Keratinocyte (primary cell): ENCODE measurements around the gene ADGRV1. TPM values are rescaled to one million over a fixed set of nuclear protein-coding genes. Genes with fewer than 3 reads are reported as not detected.

Experiments used
- DNase-seq: peaks from one replicate; pipeline ENCODE4 v3.0.0-alpha.2; 2011; ENCODE audit warnings: low read depth, missing footprints, low spot score
- FAIRE-seq: peaks from 2 replicates; lab custom pipeline; 2011; peaks lifted over from hg19 to GRCh38; lab: Jason Lieb, UNC
- H2AFZ ChIP-seq: 2 replicates; pipeline ENCODE4 v1.6.0; 2012; ENCODE audit warnings: low read length, control low read depth, inconsistent platforms; ENCODE audit not compliant: control insufficient read depth
- H3K27ac ChIP-seq: 2 replicates; pipeline ENCODE4 v1.5.1; 2011; ENCODE audit warnings: low read length; ENCODE audit not compliant: control insufficient read depth, insufficient read depth
- H3K27me3 ChIP-seq: 3 replicates; pipeline ENCODE4 v1.6.0; 2011; ENCODE audit warnings: low read length; ENCODE audit not compliant: control insufficient read depth, insufficient read depth; ENCODE audit errors: extremely low read depth
- H3K36me3 ChIP-seq, 2 experiments: 2 replicates in 1 of 2; 3 replicates in 1 of 2; pipeline ENCODE4 v1.5.1; 2011; ENCODE audit warnings: low read length in 2 of 2, mild to moderate bottlenecking in 1 of 2; ENCODE audit not compliant: control insufficient read depth in 2 of 2, insufficient read depth in 2 of 2; ENCODE audit errors: extremely low read depth in 1 of 2
- H3K4me1 ChIP-seq: 3 replicates; pipeline ENCODE4 v1.5.1; 2011; ENCODE audit warnings: low read length; ENCODE audit not compliant: control insufficient read depth, insufficient read depth; ENCODE audit errors: extremely low read depth
- H3K4me2 ChIP-seq: 3 replicates; pipeline ENCODE4 v1.6.0; 2011; ENCODE audit warnings: low read depth, low read length; ENCODE audit not compliant: control insufficient read depth, insufficient read depth; ENCODE audit errors: extremely low read depth
- H3K4me3 ChIP-seq, 3 experiments: fragments of 200-600 bp in 1 of 3; sonication (generic) in 1 of 3; 2 replicates in 2 of 3; 3 replicates in 1 of 3; pipeline ENCODE4 v1.5.1; 2011 to 2016; ENCODE audit warnings: low read length in 3 of 3, mild to moderate bottlenecking in 3 of 3, control low read depth in 2 of 3, inconsistent platforms in 1 of 3, low read depth in 1 of 3, mixed read lengths in 1 of 3, mixed run types in 1 of 3, moderate library complexity in 1 of 3; ENCODE audit not compliant: control insufficient read depth in 2 of 3, insufficient read depth in 2 of 3; ENCODE audit errors: extremely low read depth in 1 of 3
- H3K79me2 ChIP-seq: 2 replicates; pipeline ENCODE4 v1.6.0; 2012; ENCODE audit warnings: low read length; ENCODE audit not compliant: control insufficient read depth, insufficient read depth
- H3K9ac ChIP-seq: 3 replicates; pipeline ENCODE4 v1.6.0; 2011; ENCODE audit warnings: low read length; ENCODE audit not compliant: control insufficient read depth, insufficient read depth; ENCODE audit errors: extremely low read depth
- H3K9me1 ChIP-seq: 3 replicates; pipeline ENCODE4 v1.6.0; 2011; ENCODE audit warnings: low read length; ENCODE audit not compliant: control insufficient read depth, insufficient read depth; ENCODE audit errors: extremely low read depth
- H3K9me3 ChIP-seq: 2 replicates; pipeline ENCODE4 v1.5.1; 2012; ENCODE audit warnings: low read depth, low read length; ENCODE audit not compliant: control insufficient read depth
- H4K20me1 ChIP-seq: 3 replicates; pipeline ENCODE4 v1.6.0; 2011; ENCODE audit warnings: low read length; ENCODE audit not compliant: control insufficient read depth, insufficient read depth; ENCODE audit errors: extremely low read depth
- EZH2 ChIP-seq: IDR thresholded peaks from one replicate; pipeline ENCODE4 v1.6.1; 2012; ENCODE audit warnings: inconsistent platforms, mild to moderate bottlenecking, low read length, moderate library complexity
- dilution Hi-C: fragments of 300-500 bp; cut with MboI; formaldehyde crosslinking; loops from one replicate; pipeline ENCODE4 v1.7.0; 2020; ENCODE audit warnings: low sequenced_read_pairs; ENCODE audit not compliant: extremely low pct_ligation_motif_present
- polyA plus RNA-seq, 5 experiments: library from polyadenylated mRNA; depleted of rRNA in 3 of 5; stranded (reverse) in 3 of 5; stranded (forward) in 1 of 5; unstranded in 1 of 5; fragments of >200 nt; gene quantifications; 1 replicate in 1 of 5; 2 replicates in 3 of 5; 3 replicates in 1 of 5; pipeline versions ENCODE4 v1.2.1 to v1.2.3, GENCODE V29; 2011 to 2012; ENCODE audit warnings: missing spikeins in 2 of 5, low read depth in 1 of 5, low replicate concordance in 1 of 5
- TF ChIP-seq, protein P1 (sequence below), 3 experiments: IDR thresholded peaks in 1 of 3; conservative IDR thresholded peaks in 1 of 3; optimal IDR thresholded peaks in 1 of 3; 2 replicates in 2 of 3; 3 replicates in 1 of 3; pipeline versions ENCODE3 to v1.5.1; 2011; ENCODE audit warnings: low read length in 3 of 3, mild to moderate bottlenecking in 3 of 3, moderate library complexity in 2 of 3, control low read depth in 1 of 3, inconsistent platforms in 1 of 3; ENCODE audit not compliant: insufficient read depth in 2 of 3; ENCODE audit errors: extremely low read depth in 1 of 3

The ADGRV1 gene
- polyA plus RNA-seq, 1 donor (not counting 4 experiments of a cell fraction or from before 2014, with no cell fraction given) = 0.05 TPM

GRCh38 chr5:90983148-90983547 is 424.6 kb downstream of the ADGRV1 start:
- H3K79me2 ChIP-seq = no peaks in the 10 kb centered on the region
- no peak overlapping the region for H2AFZ ChIP-seq
- TF ChIP-seq EZH2 = no peak
- TF ChIP-seq, protein P1, sequence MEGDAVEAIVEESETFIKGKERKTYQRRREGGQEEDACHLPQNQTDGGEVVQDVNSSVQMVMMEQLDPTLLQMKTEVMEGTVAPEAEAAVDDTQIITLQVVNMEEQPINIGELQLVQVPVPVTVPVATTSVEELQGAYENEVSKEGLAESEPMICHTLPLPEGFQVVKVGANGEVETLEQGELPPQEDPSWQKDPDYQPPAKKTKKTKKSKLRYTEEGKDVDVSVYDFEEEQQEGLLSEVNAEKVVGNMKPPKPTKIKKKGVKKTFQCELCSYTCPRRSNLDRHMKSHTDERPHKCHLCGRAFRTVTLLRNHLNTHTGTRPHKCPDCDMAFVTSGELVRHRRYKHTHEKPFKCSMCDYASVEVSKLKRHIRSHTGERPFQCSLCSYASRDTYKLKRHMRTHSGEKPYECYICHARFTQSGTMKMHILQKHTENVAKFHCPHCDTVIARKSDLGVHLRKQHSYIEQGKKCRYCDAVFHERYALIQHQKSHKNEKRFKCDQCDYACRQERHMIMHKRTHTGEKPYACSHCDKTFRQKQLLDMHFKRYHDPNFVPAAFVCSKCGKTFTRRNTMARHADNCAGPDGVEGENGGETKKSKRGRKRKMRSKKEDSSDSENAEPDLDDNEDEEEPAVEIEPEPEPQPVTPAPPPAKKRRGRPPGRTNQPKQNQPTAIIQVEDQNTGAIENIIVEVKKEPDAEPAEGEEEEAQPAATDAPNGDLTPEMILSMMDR (optimal IDR thresholded peaks at IDR 0.05 in 1 of 3, IDR thresholded peaks at IDR 0.05 in 1 of 3, conservative IDR thresholded peaks at IDR 0.05 in 1 of 3; ENCODE audit: extremely low read depth in 1 of 3, insufficient read depth in 2 of 3, low read length in 3 of 3) = no peak
- H3K9me3 ChIP-seq = no peaks in the 10 kb centered on the region
- no peaks in the 10 kb centered on the region for H4K20me1 ChIP-seq
- no peak overlapping the region for H3K4me2 ChIP-seq
- FAIRE-seq = peak; percentile 75
- peaks cover 4% of the 10 kb centered on the region for H3K4me1 ChIP-seq
- no peak overlapping the region for H3K9ac ChIP-seq
- dilution Hi-C loops = no loop called here
- DNase-seq = peak; percentile 33
- no peak overlapping the region for H3K4me3 ChIP-seq
- no peaks in the 10 kb centered on the region for H3K9me1 ChIP-seq
- no peak overlapping the region for H3K27ac ChIP-seq
- H3K27me3 ChIP-seq = no peaks in the 10 kb centered on the region
- H3K36me3 ChIP-seq = no peaks in the 10 kb centered on the region

DNA sequence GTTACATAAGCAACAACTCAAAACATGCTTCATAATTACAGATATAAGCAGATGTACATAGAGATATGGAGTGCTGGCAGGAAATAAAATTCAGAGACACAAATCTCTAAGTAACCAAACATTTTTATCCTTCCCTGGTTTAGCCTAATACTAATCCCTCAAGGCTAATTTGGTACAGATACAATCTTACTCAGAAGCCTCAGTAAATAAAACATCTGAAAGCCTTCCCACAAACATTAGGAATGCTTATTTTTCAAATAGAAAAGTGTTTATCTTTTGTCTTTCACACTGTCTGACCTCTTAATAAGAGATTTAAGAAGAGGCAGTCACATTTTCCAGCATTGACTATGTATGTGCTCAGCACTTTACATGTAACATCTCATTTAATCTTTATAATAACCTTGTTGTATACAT is 425.1 kb downstream of the ADGRV1 start:
- no peak for FAIRE-seq
- Histone ChIP-seq H3K27me3 (no peaks in the 10 kb centered on the region), H3K9ac (no peak overlapping the region), H3K9me1 (no peaks in the 10 kb centered on the region), H3K36me3 (no peaks in the 10 kb centered on the region), H3K4me3 (no peak overlapping the region), H3K4me2 (no peak overlapping the region), H3K9me3 (no peaks in the 10 kb centered on the region), H4K20me1 (no peaks in the 10 kb centered on the region), H3K27ac (no peak overlapping the region), H2AFZ (no peak overlapping the region), H3K4me1 (peaks cover 4% of the 10 kb centered on the region), H3K79me2 (no peaks in the 10 kb centered on the region)
- no peak for DNase-seq
- TF ChIP-seq, protein P1 (optimal IDR thresholded peaks at IDR 0.05 in 1 of 3, IDR thresholded peaks at IDR 0.05 in 1 of 3, conservative IDR thresholded peaks at IDR 0.05 in 1 of 3; ENCODE audit: extremely low read depth in 1 of 3, insufficient read depth in 2 of 3, low read length in 3 of 3) = no peak
- dilution Hi-C loops = no loop called here
